Stromal cell of bone marrow (primary cell): ENCODE data around the gene IQCH.

Experiments
- DNase-seq: peaks from one replicate; pipeline ENCODE4 v3.0.0-alpha.2; 2012; ENCODE audit warnings: low read depth

IQCH gene

DNA sequence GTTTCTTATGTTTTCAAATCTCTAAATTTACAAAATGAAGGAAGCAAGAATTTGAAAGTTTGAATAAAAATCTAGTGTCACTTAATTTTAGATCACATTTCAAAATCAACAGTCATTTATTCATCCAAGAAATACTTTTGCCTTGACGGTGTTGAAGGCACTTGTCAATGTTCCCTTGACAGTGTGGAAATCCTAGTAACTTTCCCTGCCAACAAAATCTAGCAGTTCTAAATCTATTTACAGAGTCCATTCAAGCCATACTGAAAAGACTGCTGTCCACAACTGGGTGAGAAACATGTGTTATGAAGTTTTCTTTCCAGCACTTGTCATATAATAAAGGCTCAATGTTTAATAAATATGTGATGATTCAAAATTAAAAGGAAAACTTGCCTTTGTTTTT is 279.3 kb downstream of the IQCH start:
- no peak for DNase-seq

GRCh38 chr15:67534360-67534759 is 279.8 kb downstream of the IQCH start:
- no peak for DNase-seq

- DNase-seq, result no peak
Measured at GRCh38 chr15:67537771-67538170, 283.2 kb downstream of the IQCH start.

GRCh38 chr15:67542420-67543347 is 288.1 kb downstream of the IQCH start, which contains the start of gene MAP2K5:
Gene MAP2K5, plus strand, starts transcription at chr15:67542703. Its CDS starts 633 bp downstream, at chr15:67543336.
- DNase-seq, result peak; percentile 57

- no peak for DNase-seq
Measured at GRCh38 chr15:67543348-67543718, 288.7 kb downstream of the IQCH start.

- no peak for DNase-seq
Measured at GRCh38 chr15:67544475-67544874, 289.9 kb downstream of the IQCH start.

DNA sequence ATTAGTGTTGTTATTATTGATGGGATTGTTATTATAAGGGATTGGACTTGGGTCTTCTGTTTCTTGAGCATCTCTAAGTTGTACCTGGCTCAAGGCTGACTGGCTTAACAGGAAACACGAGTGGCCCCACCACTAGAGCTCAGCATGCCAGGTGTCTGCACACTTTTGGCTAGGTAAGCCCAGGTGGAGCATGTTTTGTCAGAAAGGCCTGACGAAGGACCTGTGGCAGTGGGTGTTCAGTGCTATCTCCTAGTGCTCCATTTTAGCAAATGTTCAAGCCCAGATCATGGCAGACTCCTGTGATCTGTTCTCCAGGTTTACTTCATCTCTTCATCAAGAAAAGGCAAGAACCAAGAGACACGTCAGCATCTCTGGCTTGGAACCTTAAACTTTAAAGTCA is 291.3 kb downstream of the IQCH start:
- no peak for DNase-seq

DNA sequence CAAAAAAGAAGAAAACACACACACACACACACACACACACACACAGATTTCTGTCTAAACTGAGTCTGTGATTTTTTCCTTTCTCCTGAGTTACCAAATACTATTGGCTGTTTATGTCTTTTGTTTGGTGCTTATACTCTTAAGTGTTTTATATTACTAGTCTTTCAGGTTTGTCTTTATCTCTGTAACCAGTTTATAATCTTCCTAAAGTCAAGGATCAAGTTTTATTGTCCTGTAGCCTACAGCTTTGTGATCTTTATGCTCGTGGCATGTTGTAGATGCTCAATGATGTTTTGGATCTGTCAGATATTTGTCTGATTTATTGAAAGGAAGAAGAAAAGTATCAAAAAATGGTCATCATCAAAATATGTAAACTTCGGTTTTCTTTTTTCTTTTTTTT is 292.5 kb downstream of the IQCH start:
- no peak for DNase-seq

DNA sequence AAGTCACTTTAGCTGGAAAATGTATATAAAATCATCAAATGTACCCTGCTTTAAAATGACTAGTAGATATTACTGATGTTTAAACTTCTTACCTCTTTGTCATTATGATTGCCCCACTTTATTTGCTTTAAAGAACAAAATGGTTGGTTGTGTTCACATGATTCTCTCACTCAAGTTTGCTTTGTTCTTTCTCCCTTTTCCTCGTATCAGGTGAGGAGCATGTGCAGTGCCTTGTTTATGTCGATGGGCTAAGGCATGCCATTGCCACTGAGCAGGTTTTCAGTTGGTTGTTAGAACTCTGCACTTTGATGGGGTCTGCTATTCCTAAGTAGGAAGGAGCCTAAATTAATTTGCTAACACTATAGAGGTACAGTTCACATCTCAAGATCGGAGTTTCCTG is 293.2 kb downstream of the IQCH start:
- no peak for DNase-seq

DNA sequence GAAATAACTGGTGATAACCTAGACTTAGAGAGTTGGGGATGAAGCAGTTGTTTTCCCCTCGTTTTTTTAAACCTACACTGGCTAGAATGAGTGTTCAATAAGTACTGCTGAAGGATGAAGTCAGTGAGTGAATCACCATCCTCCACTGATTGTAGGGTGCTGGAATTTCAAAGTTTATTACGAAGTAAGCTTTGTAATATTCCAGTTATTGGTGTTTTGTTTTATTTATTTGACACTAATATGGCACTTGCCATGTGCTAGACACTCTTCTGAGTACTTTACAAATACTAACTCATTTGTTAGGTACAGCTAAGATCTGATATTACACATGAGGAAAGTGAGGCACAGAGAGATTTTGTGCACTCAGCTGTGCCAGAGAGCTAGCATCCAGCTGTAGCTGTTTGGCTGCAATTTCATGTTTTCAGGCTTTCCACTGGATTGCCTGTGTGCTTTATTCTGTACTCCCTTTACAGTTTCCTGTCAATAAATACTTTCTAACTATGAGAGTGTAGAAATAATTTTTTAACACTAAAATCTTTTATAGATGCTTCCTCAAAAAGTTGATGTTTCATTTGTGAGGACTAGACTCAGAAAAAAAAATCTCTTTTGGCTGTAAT is 293.8 kb downstream of the IQCH start:
- DNase-seq, result no peak

GRCh38 chr15:67548862-67549651 is 294.5 kb downstream of the IQCH start:
- DNase-seq, result no peak

DNA sequence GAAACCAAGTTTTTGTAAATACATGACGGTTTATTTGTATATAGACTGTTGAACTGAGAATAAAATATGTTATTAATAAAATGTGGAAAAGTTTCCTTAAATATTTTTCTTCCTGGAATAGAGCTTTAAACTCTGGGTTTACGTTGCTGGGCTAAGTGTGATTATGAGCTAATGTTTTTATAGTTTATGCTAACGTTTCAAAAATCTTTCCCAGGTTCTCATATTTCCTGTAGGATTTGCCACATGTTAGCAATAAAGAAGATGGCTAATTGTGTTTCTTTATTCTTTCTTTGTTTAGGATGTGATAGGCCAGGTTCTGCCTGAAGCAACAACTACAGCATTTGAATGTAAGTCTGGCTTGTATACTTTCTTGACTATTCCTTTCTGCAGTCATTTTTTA is 295.1 kb downstream of the IQCH start:
- no peak for DNase-seq

GRCh38 chr15:67550522-67550921 is 295.9 kb downstream of the IQCH start:
- DNase-seq, result no peak

DNA sequence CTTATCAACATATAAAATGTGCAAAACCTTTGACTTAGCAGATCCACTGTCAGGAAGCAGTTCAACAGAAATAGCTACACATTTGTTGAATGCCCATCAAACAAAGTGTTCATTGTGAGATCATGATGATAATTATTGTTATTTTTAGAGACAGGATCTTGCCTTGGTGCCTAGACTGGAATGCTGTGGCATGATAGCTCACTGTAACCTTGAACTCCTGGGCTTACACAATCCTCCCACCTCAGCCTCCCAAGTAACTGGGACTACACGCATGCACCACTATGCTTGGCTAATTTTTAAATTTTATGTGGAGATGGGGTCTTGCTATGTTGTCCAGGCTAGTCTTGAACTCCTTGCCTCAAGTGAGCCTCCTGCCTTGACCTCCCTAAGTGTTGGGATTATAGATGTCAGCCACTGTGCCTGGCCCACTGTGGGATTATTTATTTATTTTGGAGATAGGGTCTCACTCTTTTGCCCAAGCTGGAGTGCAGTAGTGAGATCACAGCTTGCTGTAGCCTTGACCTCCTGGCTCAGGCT is 296.7 kb downstream of the IQCH start:
- DNase-seq, result no peak
